ENCODE data around the gene MYH7.
A peak's percentile ranks its signal among the peaks of the same experiment; 100 is the strongest.
"Not testable (repeated sequence)": the region's sequence is repeated elsewhere in the genome, so short reads cannot be mapped to it uniquely, and the experiment has no call there.

MYH7 gene

GRCh38 chr14:23435543-23436326, at the start of gene MYH7:
MYH7 (minus strand) TSS chr14:23435660; CDS start chr14:23433732, 1,928 bp downstream.
- no peak for DNase-seq

- DNase-seq: no peak
Observed at GRCh38 chr14:23483236-23483854, 47.9 kb upstream of the MYH7 start.

- no peak for DNase-seq
Observed at GRCh38 chr14:23482823-23483148, 47.3 kb upstream of the MYH7 start.

- no peak for DNase-seq
Observed at GRCh38 chr14:23481979-23482822, 46.7 kb upstream of the MYH7 start.

GRCh38 chr14:23481362-23481970, 46.0 kb upstream of the MYH7 start:
- no peak for DNase-seq

- DNase-seq: no peak
Observed at GRCh38 chr14:23478109-23478759, 42.8 kb upstream of the MYH7 start.

- DNase-seq: no peak
Observed at GRCh38 chr14:23470947-23471346, 35.5 kb upstream of the MYH7 start.

GRCh38 chr14:23469906-23470403, 34.5 kb upstream of the MYH7 start:
- no peak for DNase-seq

- peak; percentile 100 for DNase-seq
Observed at GRCh38 chr14:23469127-23469905, 33.9 kb upstream of the MYH7 start, which contains the start of gene NGDN. NGDN (plus strand) TSS chr14:23469703; CDS start chr14:23469716, 13 bp downstream.

GRCh38 chr14:23468704-23469126, 33.3 kb upstream of the MYH7 start:
- no peak for DNase-seq

- no peak for DNase-seq
Observed at GRCh38 chr14:23465261-23465660, 29.8 kb upstream of the MYH7 start.

GRCh38 chr14:23464700-23465099, 29.2 kb upstream of the MYH7 start:
- no peak for DNase-seq

GRCh38 chr14:23460960-23461359, 25.5 kb upstream of the MYH7 start:
- DNase-seq: no peak

GRCh38 chr14:23457587-23458445, 22.4 kb upstream of the MYH7 start:
- no peak for DNase-seq

GRCh38 chr14:23456883-23457586, 21.6 kb upstream of the MYH7 start:
- not testable (repeated sequence) for DNase-seq

GRCh38 chr14:23454445-23454856, 19.0 kb upstream of the MYH7 start:
- DNase-seq: no peak

- DNase-seq: no peak
Observed at GRCh38 chr14:23452237-23452636, 16.8 kb upstream of the MYH7 start.

GRCh38 chr14:23450379-23450778, 14.9 kb upstream of the MYH7 start:
- no peak for DNase-seq

- DNase-seq: no peak
Observed at GRCh38 chr14:23449314-23449713, 13.9 kb upstream of the MYH7 start.
